Astrocyte (in vitro differentiated cells and primary cell): ENCODE results near the gene CHDH.

Source experiments
- CTCF ChIP-seq: IDR thresholded peaks from 2 replicates; pipeline ENCODE4 v1.5.1; 2011; ENCODE audit warnings: low read depth, mild to moderate bottlenecking, inconsistent platforms, low read length, moderate library complexity; ENCODE audit not compliant: insufficient read depth
- EZH2 ChIP-seq: IDR thresholded peaks from 2 replicates; pipeline ENCODE4 v1.6.1; 2012; ENCODE audit warnings: mild to moderate bottlenecking, low read length, inconsistent platforms; ENCODE audit not compliant: insufficient read depth

GRCh38 chr3:53823956-53824657 is 22.1 kb downstream of the CHDH start:
- TF ChIP-seq EZH2 (no peak), CTCF (no peak)
